ENCODE data around the gene TMEM163.

TMEM163 gene

GRCh38 chr2:134425724-134426496, 292.9 kb downstream of the TMEM163 start:
- DNase-seq, result no peak

DNA sequence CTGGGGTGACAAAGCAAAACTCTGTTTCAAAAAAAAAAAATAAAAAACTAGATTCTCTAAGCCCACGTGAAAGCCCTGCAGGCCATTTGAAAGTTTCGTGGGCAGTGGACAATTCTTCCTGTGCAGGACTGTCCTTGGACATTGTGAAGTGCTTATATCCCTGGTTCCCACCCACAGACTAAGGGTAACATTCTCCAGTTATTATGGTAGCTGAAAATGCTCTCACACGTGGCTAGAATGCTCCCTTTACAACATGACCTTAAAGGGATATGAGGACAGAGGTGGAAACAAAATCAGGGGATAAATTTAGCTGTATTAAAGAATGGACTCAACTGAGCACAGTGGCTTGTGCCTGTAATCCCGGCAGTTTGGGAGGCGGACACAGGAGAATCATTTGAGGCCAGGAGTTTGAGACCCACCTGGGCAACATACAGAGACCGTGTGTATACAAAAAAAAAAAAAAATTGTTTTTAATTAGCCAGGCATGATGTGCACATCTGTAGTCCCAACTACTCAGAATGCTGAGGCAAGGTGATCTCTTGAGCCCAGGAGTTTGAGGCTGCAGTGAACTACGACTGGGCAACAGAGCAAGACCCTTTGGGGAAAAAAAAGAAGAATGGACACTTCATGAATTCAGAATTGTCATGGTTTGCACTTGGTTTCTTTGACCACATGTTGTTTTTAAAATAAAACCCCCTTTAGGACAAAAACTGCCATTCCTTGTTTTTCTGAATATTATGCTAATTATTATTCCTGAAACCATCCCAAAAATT, 297.1 kb downstream of the TMEM163 start:
- no peak for DNase-seq

DNA sequence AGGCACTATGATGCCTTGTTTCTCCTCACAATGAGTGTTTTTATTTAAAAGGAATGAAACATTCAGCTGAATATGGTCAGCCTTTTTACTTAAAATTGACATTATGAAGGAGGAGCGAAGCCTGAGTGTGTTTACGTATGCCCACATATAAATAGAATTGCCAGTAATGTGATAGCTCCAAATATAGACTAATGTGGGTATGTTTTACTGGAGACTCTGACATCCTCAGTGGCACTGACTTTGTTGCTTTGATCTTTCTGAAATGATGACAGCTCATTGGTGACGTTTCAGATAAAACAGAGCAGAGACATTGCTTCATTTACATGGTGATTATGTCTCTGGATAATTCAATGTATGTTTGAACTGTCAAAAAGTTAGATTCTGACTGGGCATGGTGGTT, 297.9 kb downstream of the TMEM163 start:
- DNase-seq, result no peak

DNA sequence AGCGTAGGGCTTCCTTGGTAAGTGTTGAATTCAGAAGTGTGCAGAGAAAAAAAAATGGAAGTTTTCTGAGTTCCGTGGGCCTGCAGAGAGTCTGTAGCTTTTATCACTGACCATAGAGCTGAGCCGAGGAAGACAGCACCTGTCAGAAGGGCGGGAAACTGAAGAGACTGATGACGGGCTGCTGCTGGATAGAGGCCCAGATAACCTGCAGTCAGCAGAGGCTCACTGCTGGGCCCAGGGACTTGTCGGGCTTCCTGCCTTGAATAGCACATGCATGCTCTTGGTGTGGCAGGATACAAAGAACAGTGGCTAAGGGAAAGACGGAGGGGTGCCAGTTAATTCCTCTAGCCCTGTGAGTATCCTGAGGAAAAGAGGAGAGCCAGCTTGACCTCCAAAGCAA, 298.5 kb downstream of the TMEM163 start:
- DNase-seq, result no peak

- DNase-seq, result no peak
Observed at GRCh38 chr2:134417968-134418582, 300.7 kb downstream of the TMEM163 start.

DNA sequence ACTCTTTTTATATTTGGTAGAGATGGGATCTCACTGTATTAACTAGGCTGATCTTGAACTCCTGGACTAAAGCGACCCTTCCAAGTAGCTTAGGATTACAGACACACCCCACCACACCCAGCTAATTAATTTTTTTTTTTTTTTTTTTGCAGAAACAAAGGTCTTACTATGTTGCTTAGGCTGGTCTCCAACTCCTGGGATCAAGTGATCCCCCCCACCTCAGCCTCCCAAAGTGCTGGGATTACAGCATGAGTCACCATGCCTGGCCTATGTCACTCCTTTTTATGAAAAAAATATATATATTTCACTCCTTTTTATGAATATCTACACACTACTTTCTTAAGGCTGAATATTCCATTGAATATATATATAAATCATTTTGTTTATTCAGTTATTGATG, 302.2 kb downstream of the TMEM163 start:
- DNase-seq, result no peak

DNA sequence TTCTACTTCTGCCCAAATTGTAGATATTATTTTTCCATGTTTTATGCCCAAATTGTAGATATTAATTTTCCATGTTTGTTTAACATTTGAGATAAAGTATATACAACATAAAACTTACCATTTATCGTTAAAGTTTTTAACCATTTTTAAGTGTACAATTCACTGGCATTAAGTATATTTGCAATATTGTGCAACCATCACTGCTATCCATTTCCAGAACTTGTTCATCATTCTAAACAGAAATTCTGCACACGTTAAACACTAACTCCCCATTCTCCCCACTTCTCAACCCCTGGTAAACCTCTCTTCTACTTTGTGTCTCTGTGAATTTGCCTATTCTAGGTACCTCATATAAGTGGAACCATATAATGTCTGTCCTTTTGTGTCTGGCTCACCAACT, 302.8 kb downstream of the TMEM163 start:
- DNase-seq, result no peak

GRCh38 chr2:134413912-134414311, 304.9 kb downstream of the TMEM163 start:
- no peak for DNase-seq

DNA sequence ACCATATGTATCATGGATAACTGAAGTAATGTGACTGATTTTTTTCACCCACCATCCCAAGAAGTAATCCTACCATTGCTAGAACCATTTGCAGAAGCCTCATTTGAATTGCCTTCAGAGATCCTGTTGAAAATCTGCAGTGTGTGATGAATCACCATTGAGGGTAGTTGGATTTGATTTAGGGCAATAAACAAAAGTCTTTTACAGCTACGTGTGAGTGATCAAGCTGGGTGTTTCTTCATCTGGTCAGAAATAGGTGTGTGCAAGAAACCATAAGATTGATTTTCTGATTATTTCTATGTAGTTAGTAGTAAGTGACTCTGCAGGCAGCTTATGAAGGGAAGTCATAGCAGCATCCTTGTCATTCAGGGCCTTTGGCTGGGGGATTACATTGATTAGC, 305.4 kb downstream of the TMEM163 start:
- DNase-seq, result no peak

- DNase-seq, result peak; percentile 42
Observed at GRCh38 chr2:134412639-134412999, 306.2 kb downstream of the TMEM163 start.

DNA sequence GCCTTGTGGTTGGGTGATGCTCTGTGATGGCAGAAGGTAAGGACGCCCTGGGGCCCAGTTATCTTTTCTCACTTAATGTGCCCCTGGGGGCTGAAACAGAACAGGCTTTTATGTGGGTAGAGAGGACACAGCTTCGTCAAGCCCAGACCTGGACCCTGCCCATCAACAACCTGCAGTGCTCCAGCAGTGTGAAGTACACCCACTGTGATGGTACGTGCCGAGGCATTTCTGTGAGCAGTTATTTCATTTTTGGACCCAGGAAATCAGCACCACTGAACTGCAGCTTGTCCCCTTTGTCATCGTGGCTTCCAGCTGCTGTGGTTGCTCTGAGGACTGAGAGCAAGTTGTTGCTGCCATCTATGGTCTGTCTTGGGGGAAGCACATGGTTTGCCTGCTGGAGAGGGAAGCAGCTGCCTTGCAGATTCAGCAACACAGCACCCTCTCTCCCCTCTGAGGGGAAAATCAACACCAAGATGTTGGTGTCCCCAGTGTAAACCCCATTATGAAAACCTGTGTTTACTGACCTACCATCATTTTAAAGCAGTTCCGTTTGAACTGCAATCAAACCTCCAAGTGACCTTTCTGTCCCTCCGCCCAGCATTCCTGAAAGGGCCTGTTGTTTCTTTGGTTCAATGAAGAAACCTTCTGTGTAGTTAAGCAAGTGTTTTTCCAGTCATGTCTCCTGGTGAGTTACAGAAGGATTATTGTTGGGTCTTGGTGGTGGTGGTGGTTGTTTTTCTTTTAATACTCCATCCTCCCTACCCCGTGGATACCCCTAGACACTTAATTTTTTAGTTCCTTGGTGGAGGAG, 306.8 kb downstream of the TMEM163 start:
- peak; percentile 85 for DNase-seq

DNA sequence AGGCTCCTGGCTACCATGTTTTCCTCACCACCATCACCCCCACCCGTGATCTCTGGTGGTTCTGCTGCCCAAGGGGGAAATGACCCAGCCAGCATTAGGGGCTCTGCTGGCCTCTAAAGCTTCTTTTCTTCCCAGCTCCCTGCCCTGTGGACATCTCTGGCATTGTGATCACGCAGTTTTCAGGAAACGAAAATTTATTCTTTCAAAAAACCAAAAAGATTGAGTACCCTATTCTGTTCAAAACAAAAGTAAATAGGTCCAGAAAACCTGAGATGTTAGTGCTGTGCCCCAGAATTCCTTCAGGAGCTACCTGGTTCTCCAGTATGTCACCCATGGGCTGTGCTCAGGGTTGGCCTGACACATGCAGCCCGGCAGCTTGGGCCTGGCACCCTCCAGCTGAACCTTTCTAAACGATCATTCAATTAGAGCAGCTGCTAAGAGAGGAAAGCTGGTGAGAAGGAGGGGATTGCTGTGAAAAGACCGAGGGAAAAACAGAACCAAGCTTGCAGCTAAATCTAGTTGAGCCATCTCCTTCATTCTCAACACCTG, 307.4 kb downstream of the TMEM163 start:
- no peak for DNase-seq

DNA sequence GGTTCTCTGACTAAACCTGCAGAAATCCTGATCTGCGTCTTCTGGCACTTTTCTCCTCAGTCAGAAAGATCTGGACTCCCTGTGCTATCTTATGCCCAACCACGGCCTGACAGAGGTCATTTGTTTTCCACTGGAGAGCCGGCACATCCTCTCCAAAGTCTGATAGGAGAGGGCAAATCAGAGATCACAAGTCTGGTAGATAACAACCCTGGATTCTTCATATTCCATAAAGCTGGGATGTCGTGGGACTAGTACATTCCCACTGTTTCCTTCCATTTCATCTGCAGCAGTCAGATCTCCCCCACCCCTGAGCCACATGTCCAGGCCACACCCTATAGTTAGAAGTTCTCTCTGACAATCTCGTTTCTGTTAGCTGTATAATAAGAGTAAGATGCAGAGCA, 308.0 kb downstream of the TMEM163 start:
- DNase-seq, result no peak

DNA sequence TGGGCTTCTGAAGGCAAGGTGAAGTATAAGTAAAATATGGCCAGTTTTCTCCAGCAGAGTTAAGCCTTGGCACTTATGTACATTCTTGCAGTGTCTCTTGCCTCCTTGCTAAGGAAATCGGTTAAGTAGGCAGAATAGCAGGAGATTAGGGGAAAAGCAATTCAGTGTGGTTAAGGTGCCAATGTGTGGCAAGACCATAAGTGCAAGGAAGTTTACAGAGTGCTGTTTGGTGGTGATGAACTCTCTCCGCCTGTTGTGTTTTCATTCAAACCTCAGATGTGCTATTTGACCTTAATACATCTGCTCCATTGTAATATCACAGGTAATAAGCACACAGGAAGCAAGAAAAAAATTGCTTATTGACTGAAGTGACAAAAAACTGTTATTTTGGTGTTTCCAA, 308.8 kb downstream of the TMEM163 start:
- no peak for DNase-seq

GRCh38 chr2:134408791-134409190, 310.0 kb downstream of the TMEM163 start:
- no peak for DNase-seq

DNA sequence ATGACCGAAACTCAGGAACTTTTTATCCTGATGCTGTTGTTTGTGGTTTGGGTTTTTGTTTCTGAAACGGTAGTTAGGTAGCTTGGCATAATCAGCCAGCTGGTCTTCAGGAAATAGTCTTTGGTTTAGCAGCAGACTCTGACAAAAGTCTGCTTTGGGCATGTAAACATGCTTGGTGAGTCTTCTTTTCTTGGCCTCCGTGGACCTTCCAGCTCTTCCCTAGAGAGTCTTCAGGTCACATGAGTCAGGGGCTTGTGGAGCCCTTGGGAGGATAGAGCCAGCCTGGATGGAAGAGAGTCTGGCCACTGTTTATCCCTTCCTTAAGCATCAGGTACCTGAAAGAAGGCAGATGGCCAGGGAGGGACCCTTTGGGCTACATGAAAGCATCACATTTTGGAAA, 310.4 kb downstream of the TMEM163 start:
- no peak for DNase-seq

GRCh38 chr2:134407154-134407890, 311.5 kb downstream of the TMEM163 start:
- no peak for DNase-seq

DNA sequence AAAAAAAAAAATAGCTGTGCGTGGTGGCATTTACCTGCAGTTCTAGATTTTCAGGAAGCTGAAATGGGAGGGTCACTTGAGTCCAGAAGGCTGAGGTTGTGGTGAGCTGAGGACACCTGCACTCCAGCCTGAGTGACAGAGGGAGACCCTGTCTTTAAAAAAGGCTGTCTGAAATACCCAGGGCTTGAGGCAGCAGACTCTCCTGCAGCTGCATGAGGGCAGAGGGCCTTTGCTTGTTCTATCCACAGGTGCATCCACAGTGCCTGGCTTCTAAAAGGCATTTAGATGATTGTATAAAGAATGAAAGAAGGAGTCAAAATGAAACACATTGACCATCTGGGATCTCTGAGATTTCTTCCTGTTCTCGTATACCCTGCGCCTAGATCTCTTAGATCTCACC, 312.1 kb downstream of the TMEM163 start:
- no peak for DNase-seq

DNA sequence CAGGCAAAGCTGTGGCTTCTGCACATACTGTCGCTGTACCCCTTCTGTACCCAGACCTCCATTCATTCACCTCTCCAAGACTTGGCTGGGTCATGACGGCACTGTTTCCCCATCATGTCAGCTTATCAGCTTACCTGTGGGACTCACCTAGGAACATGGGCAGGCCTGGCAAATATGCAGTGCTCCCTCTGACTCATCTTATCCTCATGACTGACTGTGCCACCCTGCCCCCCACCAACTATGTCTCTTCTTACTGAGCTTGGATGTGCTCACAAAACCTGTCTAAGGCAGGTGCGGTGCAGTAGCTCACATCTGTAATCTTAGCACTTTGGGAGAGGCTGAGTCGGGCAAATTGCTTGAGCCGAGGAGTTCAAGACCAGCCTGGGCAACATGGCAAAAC, 312.5 kb downstream of the TMEM163 start:
- DNase-seq, result no peak

All from left hindlimb (tissue), 1 donor.